ENCODE data around the gene TLE1. TPM values are rescaled to one million over a fixed set of nuclear protein-coding genes. Genes with fewer than 3 reads are reported as not detected.
"Not testable (repeated sequence)": the region's sequence is repeated elsewhere in the genome, so short reads cannot be mapped to it uniquely, and the experiment has no call there.

TLE1 gene
- total and polyA plus RNA-seq, 2 of the 4 experiments (the other 2 are of a cell fraction) = 36.0 to 51.0 TPM

DNA sequence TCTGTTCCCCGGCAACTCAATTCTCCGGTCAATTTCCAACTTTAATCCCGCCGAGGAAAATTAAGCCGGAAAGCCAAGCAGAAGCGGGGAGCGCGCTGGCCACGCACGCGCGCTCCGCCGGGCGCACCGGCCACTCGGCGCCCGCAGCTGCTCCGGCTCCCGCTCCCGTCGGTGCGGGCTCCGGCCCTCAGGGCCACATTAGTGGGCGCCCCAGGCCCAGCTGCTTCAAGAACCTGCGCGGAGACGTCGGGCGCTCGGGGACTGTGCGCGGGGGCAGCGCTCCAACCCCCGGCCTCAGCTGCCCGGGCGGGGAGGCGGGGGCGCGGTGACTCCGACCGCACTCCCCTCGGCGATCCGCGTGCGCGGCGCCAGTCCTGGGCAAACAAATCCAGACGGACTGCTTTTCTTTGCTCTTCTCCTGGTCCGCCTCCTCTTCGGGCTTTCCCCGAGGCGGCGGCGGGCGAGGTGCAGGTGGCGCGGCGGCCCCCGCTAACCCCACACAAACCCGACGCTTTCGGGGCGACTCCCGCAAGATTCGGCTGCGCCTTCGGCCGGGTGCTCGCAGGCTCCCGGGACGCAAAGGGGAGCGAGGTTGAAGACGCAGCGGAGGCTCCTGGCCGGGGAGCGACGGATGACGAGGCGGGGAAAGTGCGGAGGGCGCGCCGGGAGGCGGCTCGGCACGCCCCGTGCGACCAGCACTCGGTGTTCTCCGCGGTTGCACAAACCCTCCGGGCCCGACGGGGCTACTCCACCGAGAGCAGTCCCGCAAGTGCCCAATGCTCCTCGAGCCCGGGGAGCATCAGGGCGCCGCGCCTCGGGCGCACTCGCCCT is 870 bp downstream of the TLE1 start:
- H2BK15ac ChIP-seq (ENCODE audit: low read depth, low read length); BruUV-seq (replicated peaks); H4K5ac ChIP-seq (ENCODE audit: low read depth, low read length); H2BK20ac ChIP-seq (ENCODE audit: low read depth, low read length); H3K14ac ChIP-seq (replicated peaks; ENCODE audit: low read depth, low read length); H3K27me3 ChIP-seq (ENCODE audit: control insufficient read depth, insufficient read depth, low read length); H3K9me1 ChIP-seq (ENCODE audit: insufficient read depth, low read length); H3K4me1 ChIP-seq (ENCODE audit: control insufficient read depth, insufficient read depth, low read length); dilution Hi-C loops (cut with HindIII; ENCODE audit: low sequenced_read_pairs, unreplicated experiment); H4K8ac ChIP-seq (ENCODE audit: low read depth in 2 of 2, low read length in 2 of 2); POLR2A ChIA-PET (ENCODE audit: unreplicated experiment); H2AK5ac ChIP-seq (ENCODE audit: low read depth, low read length); H3K9me3 ChIP-seq (ENCODE audit: control insufficient read depth, insufficient read depth, low read length); H3K56ac ChIP-seq (ENCODE audit: extremely low read depth, insufficient read depth, low read length); H3K23ac ChIP-seq (ENCODE audit: low read depth, low read length); H3K36me3 ChIP-seq (ENCODE audit: control insufficient read depth, insufficient read depth, low read length): not testable (repeated sequence)
- Histone ChIP-seq H3K9ac (ENCODE audit: low read depth, low read length) (peak overlapping the region; percentile 79), H3K4me3 (ENCODE audit: insufficient read depth, low read depth, low read length) (peak overlapping the region; percentile 98), H4K91ac (ENCODE audit: insufficient read depth, low read depth, low read length) (peak overlapping the region; percentile 26; the same call in 1 of the 2 replicates), H3K4me2 (ENCODE audit: low read depth, low read length) (peak overlapping the region; percentile 62), H3K18ac (ENCODE audit: low read depth, low read length) (peak overlapping the region; percentile 72; the same call in 1 of the 2 replicates), H3K27ac (ENCODE audit: insufficient read depth, low read length) (peak overlapping the region; percentile 87), H4K20me1 (ENCODE audit: insufficient read depth, low read length) (peaks cover 19% of the 10 kb centered on the region; the same call in 1 of the 2 replicates), H2BK5ac (ENCODE audit: low read depth, low read length, poor library complexity, severe bottlenecking) (peak overlapping the region; percentile 75), H2BK120ac (ENCODE audit: low read depth, low read length) (peak overlapping the region; percentile 69; the same call in 1 of the 2 replicates), H3K79me1 (ENCODE audit: low read depth in 1 of 2, low read length in 2 of 2) (peaks cover 21 to 25% of the 10 kb centered on the region in 2 experiments), H2AK9ac (replicated peaks; ENCODE audit: low read depth, low read length, poor library complexity) (peak overlapping the region; percentile 89), H2AFZ (replicated peaks; ENCODE audit: low read length, poor library complexity) (peak overlapping the region; percentile 84), H3K4ac (ENCODE audit: low read depth, low read length) (peak overlapping the region; percentile 19; the same call in 1 of the 2 replicates)
- TF ChIP-seq POLR2A (IDR thresholded peaks at IDR 0.05; ENCODE audit: low read depth, low read length) (peak; percentile 74), CEBPB (IDR thresholded peaks at IDR 0.05; ENCODE audit: low read depth, low read length) (peak; percentile 83), RFX5 (IDR thresholded peaks at IDR 0.05; ENCODE audit: low read depth, low read length) (peak; percentile 22; the same call in 1 of the 2 replicates), MXI1 (IDR thresholded peaks at IDR 0.05; ENCODE audit: borderline replicate concordance, low read depth, low read length) (0 out of 2 replicates have a peak, but pooled peaks have one; percentile 11), BHLHE40 (IDR thresholded peaks at IDR 0.05; ENCODE audit: low read depth, low read length) (peak; percentile 31; the same call in 1 of the 2 replicates)
- DNase-seq = peak; percentile 59
- intact Hi-C loops (cut with micrococcal nuclease) = loop anchor here (5.0 to 10.0 kb wide), 11 partner anchors 76 to 1511 kb away; no protein-coding TSS in a partner anchor
- ATAC-seq (ENCODE audit: low read depth) = peak; percentile 5
- CTCF ChIA-PET = interaction anchor here (0.5 kb wide), 1 partner anchor 479 kb away, joined by 3 read pairs; no protein-coding TSS in a partner anchor
- in situ Hi-C loops (cut with MboI; ENCODE audit: low sequenced_read_pairs) = loop anchor here (10.0 kb wide), 1 partner anchor 194 kb away; no protein-coding TSS in a partner anchor
- 0% methylated on average over 44 of the region's 107 CpGs; no CpG with 5 or more reads in 1 of the 2 experiments for WGBS, 2 experiments (ENCODE audit: extremely low coverage in 2 of 2, insufficient read length in 1 of 2)

All from IMR-90 (cell line).